Measurements from ENCODE around the gene SERTAD1.
A peak's percentile ranks its signal among the peaks of the same experiment; 100 is the strongest.
"Not testable (repeated sequence)": the region's sequence is repeated elsewhere in the genome, so short reads cannot be mapped to it uniquely, and the experiment has no call there.

SERTAD1 gene

DNA sequence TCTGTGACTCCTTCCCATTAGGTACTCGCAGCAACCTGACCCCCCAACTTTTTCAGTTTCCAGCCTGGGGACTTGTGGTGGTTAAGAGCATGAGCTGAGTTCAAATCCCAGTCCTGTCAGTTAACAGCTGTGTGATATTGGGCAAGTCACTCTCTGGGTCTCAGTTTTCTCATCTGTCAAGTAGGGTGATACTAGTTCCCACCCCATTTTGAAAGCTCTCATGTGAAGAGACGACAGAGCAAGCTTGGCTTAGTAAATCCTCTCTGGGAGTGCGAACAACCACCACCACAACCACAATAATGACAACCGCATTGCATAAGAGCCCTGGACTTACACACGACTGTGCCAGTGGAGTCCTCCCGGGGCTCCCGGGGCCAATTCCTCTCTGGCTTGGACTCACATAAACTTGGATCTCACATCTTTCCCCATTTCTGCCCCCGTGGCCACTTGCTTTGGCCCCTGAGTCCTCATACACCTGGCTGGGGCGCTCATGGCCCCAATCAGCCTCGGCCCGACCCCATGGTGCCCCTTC is 39.3 kb upstream of the SERTAD1 start:
- H3K36me3 ChIP-seq (ENCODE audit: control insufficient read depth, insufficient read depth, low read length): no peaks in the 10 kb centered on the region
- no peaks in the 10 kb centered on the region for H3K9me3 ChIP-seq (ENCODE audit: control insufficient read depth, low read length)
- H3K4me3 ChIP-seq (ENCODE audit: low read depth, low read length): peak overlapping the region; percentile 67
- H3K27me3 ChIP-seq (ENCODE audit: control insufficient read depth, insufficient read depth, low read length): no peaks in the 10 kb centered on the region
- H2AFZ ChIP-seq: peak overlapping the region; percentile 95
- H3K9ac ChIP-seq: peak overlapping the region; percentile 50
- no peaks in the 10 kb centered on the region for H3K79me2 ChIP-seq
- peak overlapping the region; percentile 87 for H3K27ac ChIP-seq
- peaks cover 13% of the 10 kb centered on the region for H3K4me1 ChIP-seq
- TF ChIP-seq, protein P1, sequence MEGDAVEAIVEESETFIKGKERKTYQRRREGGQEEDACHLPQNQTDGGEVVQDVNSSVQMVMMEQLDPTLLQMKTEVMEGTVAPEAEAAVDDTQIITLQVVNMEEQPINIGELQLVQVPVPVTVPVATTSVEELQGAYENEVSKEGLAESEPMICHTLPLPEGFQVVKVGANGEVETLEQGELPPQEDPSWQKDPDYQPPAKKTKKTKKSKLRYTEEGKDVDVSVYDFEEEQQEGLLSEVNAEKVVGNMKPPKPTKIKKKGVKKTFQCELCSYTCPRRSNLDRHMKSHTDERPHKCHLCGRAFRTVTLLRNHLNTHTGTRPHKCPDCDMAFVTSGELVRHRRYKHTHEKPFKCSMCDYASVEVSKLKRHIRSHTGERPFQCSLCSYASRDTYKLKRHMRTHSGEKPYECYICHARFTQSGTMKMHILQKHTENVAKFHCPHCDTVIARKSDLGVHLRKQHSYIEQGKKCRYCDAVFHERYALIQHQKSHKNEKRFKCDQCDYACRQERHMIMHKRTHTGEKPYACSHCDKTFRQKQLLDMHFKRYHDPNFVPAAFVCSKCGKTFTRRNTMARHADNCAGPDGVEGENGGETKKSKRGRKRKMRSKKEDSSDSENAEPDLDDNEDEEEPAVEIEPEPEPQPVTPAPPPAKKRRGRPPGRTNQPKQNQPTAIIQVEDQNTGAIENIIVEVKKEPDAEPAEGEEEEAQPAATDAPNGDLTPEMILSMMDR (IDR thresholded peaks at IDR 0.05): no peak
- H3K4me2 ChIP-seq (ENCODE audit: low read length): peak overlapping the region; percentile 74

DNA sequence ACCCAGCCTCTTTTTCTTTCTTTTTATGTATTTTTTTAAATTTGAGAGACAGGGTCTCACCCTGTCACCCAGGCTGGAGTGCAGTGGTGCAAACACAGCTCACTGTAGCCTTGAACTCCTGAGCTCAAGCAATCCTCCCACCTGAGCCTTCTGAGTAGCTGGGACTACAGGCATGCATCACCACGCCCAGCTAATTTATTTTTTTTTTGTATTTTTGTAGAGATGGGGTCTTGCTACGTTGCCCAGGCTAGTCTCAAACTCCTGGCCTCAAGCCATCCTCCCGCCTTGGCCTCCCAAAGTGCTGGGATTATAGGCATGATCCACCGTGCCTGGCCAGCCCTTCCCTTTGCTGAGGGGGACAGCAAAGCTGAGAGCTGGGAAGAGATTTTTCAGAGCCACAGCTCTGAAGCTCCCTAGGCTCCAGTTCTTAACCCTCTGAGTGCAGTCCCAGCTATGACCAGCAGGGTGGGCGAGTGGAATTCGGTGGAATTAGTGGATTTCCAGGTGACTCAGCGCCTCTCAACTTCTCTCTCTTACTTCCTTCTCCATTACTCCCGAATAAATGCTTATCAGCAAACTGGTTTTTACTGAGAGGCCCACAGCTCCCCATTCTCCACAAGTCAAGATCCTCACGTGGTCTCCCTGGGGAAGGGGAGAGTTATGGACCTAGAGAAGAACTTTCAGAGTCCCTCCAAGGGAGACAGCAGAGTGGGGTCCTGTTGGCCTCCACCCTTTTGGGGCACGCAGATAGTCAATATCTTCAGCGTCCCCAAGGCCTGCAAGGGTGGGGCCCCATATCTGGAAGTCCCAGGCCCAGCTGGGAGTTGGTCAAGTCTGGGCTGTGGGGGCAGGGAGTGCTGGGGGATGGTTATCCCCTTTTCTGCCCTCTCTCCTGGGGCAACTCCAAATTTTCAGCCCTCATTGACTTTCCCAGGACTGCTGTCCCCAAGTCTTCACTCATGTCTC is 38.5 kb upstream of the SERTAD1 start:
- H3K4me2 ChIP-seq (ENCODE audit: low read length): peak overlapping the region; percentile 74
- no peaks in the 10 kb centered on the region for H3K36me3 ChIP-seq (ENCODE audit: control insufficient read depth, insufficient read depth, low read length)
- H3K27ac ChIP-seq: peak overlapping the region; percentile 87
- no peak overlapping the region for H3K9ac ChIP-seq
- H3K27me3 ChIP-seq (ENCODE audit: control insufficient read depth, insufficient read depth, low read length): no peaks in the 10 kb centered on the region
- TF ChIP-seq, protein P1 (IDR thresholded peaks at IDR 0.05): peak; percentile 96
- no peaks in the 10 kb centered on the region for H3K9me3 ChIP-seq (ENCODE audit: control insufficient read depth, low read length)
- H3K4me3 ChIP-seq (ENCODE audit: low read depth, low read length): peak overlapping the region; percentile 67
- H3K4me1 ChIP-seq: peaks cover 13% of the 10 kb centered on the region
- peak overlapping the region; percentile 95 for H2AFZ ChIP-seq
- no peaks in the 10 kb centered on the region for H3K79me2 ChIP-seq

DNA sequence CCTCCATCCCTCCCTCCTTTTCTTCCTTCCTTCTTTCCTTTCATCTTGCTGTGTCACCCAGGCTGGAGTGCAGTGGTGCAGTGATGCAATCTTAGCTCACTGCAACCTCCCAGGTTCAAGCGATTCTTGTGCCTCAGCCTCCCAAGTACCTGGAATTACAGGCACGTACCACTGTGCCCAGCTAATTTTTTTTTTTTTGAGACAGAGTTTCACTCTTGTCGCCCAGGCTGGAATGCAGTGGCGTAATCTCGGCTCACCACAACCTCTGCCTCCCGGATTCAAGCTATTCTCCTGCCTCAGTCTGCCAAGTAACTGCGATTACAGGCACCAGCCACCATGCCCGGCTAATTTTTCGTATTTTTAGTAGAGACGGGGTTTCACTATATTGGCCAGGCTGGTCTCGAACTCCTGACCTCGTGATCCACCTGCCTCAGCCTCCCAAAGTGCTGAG is 37.8 kb upstream of the SERTAD1 start:
- not testable (repeated sequence) for H3K27ac ChIP-seq; H3K4me2 ChIP-seq (ENCODE audit: low read length); H3K27me3 ChIP-seq (ENCODE audit: control insufficient read depth, insufficient read depth, low read length); H3K36me3 ChIP-seq (ENCODE audit: control insufficient read depth, insufficient read depth, low read length); H3K9me3 ChIP-seq (ENCODE audit: control insufficient read depth, low read length); H3K9ac ChIP-seq; H2AFZ ChIP-seq; H3K79me2 ChIP-seq; H3K4me3 ChIP-seq (ENCODE audit: low read depth, low read length)
- H3K4me1 ChIP-seq: peaks cover 13% of the 10 kb centered on the region

DNA sequence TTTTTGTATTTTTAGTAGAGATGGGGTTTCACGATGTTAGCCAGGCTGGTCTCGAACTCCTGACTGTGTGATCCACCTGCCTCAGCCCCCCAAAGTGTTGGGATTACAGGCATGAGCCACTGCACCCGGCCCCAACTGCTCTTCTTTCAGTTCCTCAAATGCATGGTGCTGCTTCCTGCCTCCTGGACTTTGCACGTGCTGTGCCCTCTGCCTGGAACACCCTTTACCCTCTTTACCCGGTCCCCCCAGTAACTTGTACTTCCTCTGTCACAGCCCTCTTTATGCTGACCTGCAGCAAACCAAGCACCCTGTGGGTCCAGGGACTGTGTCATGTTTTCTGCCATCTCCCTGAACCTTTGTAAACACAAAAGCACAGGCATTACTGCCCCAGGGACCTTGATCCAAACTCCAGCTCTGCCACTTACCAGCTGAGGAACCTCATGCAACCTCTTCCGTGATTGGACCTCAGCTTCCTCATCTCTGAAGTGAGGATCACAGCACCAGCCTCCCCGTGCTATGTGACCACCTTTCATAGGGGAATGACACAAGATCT is 36.0 kb upstream of the SERTAD1 start:
- H3K9me3 ChIP-seq (ENCODE audit: control insufficient read depth, low read length): no peaks in the 10 kb centered on the region
- H3K9ac ChIP-seq: no peak overlapping the region
- no peak overlapping the region for H3K4me2 ChIP-seq (ENCODE audit: low read length)
- no peak overlapping the region for H3K4me3 ChIP-seq (ENCODE audit: low read depth, low read length)
- no peak overlapping the region for H3K27ac ChIP-seq
- H2AFZ ChIP-seq: no peak overlapping the region
- H3K27me3 ChIP-seq (ENCODE audit: control insufficient read depth, insufficient read depth, low read length): no peaks in the 10 kb centered on the region
- TF ChIP-seq, protein P1 (IDR thresholded peaks at IDR 0.05): no peak
- H3K36me3 ChIP-seq (ENCODE audit: control insufficient read depth, insufficient read depth, low read length): no peaks in the 10 kb centered on the region
- H3K79me2 ChIP-seq: no peaks in the 10 kb centered on the region
- H3K4me1 ChIP-seq: peaks cover 13% of the 10 kb centered on the region

DNA sequence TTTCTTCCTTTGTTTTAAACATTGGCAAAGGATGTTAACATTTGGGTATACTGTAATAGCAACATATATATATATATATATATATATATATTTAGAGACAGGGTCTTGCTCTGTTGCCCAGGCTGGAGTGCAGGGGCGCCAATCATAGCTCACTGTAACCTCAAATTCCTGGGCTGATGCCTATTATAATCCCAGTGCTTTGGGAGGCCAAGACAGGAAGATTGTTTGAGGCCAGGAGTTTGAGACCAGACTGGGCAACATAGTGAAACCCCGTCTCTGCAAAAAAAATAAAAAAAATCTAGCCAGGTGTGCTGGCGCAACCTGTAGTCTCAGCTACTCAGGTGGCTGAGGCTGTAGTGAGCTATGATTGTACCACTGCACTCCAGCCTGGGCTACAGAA is 34.4 kb upstream of the SERTAD1 start:
- Histone ChIP-seq H2AFZ (no peak overlapping the region), H3K4me1 (peaks cover 5% of the 10 kb centered on the region), H3K79me2 (no peaks in the 10 kb centered on the region), H3K27me3 (ENCODE audit: control insufficient read depth, insufficient read depth, low read length) (no peaks in the 10 kb centered on the region), H3K36me3 (ENCODE audit: control insufficient read depth, insufficient read depth, low read length) (no peaks in the 10 kb centered on the region), H3K9me3 (ENCODE audit: control insufficient read depth, low read length) (no peaks in the 10 kb centered on the region), H3K27ac (no peak overlapping the region), H3K4me2 (ENCODE audit: low read length) (no peak overlapping the region), H3K4me3 (ENCODE audit: low read depth, low read length) (no peak overlapping the region), H3K9ac (no peak overlapping the region)
- TF ChIP-seq, protein P1 (IDR thresholded peaks at IDR 0.05): no peak

All from parathyroid adenoma (tissue), 2 donors.